NCI-H187 treated with DMSO at 0.1 percent for 48 hours (cell line): ENCODE data around the gene PSMB7.

Experiments
- DNase-seq: peaks from one replicate; lab custom pipeline; 2025; lab: John Stamatoyannopoulos, UW

PSMB7 gene

GRCh38 chr9:124345063-124345462 lies 70.2 kb downstream of the PSMB7 start:
- DNase-seq, result no peak

DNA sequence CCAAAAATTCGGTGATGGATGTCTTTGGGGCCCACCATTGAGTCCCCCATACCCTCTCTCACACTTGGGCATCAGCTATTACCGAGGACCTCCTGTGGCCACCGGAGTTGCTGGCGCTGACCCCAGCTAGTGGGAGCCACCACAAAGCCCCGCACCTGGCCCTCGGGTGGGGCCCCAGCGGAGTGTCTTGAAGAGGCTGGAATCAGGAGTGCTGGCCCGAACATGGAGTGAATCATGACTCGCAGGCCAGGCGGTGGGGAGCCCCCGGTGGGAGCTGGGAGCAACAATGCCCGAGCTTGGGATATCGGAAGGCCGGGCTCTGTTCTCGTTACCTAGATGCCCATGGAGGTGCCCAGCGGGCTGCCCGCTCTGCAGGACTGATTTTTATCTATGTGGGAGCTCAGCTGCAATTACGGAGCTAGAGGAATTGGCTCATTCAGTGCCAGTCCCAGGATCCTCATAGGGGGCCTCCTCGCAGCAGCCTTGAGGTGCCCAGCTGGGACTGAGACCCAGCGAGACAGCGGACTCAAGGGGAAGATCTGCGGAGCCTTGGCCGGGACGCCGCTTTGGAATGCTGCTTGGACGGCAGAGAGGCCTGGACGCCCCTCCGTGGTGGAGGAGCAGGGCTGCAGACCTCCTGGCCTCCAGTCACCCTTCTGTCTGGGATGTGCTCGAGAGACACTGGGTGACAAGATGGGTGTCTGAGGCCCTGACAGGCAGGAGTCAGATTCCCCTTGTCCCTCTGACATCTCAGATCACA lies 70.8 kb downstream of the PSMB7 start:
- DNase-seq, result no peak

DNA sequence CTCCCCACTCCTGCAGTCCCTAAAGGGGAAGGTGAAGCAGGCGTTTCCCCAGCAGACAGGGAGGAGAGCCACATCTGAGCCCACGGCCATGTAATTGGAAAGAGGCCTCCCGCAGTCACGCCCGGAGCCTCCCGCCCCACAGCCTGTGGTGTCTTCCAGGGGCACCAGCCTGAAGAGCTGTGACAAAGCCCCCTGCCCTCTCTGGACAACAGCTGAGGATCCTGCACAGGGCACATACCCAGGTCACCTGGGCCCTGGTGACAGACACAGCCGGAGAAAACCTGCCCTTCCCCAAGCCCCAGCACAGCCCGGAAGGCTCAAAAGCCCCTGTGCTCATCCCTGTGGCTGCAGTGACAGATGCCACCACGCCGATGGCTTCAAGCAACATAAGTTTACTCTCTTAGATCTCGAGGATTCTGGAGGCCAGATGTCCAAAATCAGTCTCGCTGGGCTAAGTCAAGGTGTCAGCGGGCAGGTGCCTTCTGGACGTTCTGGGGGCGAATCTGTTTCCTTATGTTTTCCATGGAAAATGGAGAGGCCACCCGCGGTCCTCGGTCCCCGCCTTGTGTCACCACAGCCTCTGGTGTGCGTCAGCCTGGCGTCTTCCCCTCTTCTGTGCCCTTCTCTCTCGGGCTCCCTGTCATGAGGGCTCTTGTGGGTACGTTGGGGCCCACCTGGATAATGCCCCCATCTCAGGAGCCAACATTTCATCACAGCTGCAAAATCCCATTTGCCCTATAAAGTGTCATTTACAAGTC lies 71.5 kb downstream of the PSMB7 start:
- DNase-seq, result no peak

- DNase-seq, result no peak
These were observed 72.3 kb downstream of the PSMB7 start for GRCh38 chr9:124342776-124343485.

DNA sequence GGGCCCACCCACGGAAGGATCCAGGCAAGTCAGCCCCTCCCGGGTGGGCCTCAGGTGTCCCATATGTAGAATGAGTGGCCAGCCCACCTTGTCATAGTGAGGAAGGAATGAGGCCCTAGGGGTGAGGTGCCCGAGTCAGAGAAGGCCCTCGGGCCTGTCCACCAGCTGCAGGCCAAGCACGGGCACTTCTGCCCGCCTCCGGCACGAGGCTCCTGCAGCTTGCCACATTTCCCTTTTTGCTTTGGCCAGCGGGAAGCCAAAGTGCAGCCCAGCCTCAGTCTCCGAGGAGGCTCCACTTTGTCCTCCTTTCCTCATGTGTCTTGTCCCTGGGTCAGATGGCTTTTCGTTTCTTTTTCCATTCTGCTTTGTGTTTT lies 72.9 kb downstream of the PSMB7 start:
- no peak for DNase-seq

- DNase-seq, result no peak
These were observed 73.6 kb downstream of the PSMB7 start for GRCh38 chr9:124341455-124342170.

DNA sequence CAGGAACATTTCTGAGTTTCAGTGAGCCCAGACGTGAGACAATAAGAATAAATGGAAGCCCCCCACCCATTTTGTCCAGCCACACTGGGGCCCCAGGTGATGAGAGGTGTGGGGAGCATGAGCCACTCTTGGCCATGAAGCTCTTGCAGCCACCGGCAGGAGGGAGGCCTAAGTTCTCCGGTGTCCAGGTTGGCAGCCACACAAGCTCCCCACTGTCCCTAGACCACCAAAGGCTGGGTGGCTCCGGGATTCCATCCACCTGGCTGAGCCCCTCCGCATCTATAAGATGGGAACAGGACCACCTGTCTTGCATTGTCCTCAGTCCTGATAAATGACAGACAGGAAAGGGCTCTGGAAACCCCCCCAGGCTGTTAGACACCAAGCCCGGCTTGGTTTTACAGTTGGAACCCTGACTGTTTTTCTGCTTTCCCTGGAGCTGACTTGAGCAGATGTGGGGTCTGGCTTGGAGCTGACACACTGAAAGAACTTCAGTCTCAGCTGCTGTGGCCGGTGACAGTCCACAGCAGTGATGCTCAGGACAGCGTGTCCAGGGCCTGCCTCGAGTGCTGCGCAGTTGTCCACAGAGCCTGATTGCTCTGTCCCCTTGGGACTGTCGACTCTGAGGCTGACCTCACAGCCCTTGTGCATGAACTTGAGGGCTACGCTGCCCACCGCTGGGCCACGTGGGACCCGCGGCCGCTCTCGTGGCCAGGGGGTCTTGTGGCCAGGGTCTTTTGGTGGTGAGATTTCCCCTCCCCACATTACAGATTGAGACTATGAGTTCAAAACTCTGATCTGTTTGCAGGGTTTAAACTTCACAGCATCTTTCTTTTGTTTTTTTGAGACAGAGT lies 74.8 kb downstream of the PSMB7 start:
- no peak for DNase-seq

- no peak for DNase-seq
These were observed 75.6 kb downstream of the PSMB7 start for GRCh38 chr9:124339603-124340146.

DNA sequence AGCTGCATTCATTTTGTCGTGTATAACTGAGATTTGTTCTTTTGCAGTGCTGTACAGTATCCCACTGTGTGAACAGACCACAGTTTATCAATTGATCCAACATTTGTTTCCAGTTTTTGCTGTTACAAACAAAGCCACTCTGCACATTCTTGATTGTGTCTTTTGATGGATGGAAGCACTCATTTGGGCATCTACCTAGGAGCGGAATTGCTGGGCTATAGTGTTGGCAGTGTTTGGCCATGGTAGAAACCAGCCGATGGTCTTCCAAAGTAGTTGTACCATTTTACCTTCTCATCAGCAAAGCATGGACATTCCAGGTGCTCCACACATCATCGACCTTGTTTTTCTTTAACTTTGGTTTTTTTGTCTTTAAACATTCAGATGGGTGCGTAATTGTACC lies 77.7 kb downstream of the PSMB7 start:
- DNase-seq, result no peak

- no peak for DNase-seq
These were observed 79.9 kb downstream of the PSMB7 start for GRCh38 chr9:124335320-124335707.

DNA sequence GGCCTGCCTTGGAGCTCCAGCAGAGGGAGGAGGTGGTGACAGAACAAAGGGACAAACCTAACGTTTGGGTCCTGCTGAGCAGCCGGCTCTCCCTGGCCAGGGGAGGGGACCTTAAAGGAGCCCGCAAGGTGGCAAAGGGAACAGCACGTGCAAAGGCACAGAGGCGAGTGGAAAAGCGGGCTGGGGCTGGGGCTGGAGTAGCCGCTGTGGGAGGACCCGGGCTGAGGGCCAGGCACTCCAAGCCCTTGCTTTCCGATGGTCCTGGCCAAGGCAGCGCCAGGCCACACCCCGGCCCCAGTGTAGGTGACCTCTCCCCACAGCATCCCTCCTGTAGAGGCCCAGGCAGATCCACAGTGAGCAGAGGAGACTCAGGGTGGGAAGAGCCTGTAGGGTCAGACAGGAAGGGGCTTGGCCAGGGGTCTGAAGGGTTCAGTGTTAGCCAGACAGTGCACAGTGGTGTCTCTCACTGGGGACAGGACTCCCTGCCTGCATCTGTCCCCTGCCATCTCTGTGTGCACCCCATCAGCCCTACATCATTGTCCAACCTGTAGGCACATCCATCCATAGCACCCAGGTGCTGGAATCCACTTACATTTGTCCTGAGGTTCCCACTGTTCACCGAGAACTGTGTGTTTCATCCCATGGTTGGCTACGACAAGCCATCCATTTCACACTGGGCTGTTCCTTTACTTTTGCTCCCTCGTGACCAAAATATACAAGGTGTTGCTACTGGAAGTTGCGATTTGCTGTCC lies 80.5 kb downstream of the PSMB7 start:
- no peak for DNase-seq

DNA sequence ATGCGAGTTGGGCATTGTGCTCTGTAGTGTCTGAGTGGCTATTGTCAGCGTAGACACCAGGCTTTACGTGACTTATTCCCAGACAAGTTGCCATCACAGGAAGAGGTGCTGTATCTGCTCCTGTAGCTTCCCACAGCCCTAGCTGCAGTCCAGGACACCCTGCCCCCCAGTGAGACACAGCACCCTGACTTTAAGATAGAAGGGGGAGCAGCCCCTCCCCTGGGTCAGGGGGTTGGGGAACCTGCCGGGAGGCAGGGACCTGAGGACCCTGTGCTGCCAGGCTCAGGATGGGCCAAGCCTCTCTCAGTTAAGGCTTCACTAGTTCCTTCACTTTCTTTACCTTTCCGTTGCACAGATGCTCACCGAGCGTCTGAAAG lies 82.1 kb downstream of the PSMB7 start:
- DNase-seq, result no peak

GRCh38 chr9:124332361-124333202 lies 82.7 kb downstream of the PSMB7 start:
- no peak for DNase-seq

DNA sequence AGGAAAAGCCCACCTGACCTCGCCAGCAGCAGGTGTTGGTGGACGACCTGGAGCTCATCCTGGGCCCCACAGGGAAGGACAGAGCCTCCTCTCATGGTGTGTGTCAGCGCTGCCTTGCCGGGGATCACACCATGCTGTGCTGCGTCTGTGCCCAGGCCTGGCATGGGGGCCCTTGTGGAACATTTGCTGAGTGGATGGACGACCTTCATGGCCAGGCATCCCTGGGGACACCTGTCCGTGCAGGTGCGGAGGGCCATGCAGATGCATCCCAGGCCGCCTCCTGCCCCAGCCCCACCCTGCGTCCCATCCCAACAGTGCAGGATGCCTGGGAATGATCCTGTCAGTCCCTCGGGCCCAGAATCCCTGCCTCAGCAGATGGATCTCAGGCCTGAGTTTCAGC lies 83.7 kb downstream of the PSMB7 start:
- DNase-seq, result no peak

GRCh38 chr9:124330011-124330697 lies 85.1 kb downstream of the PSMB7 start:
- DNase-seq, result no peak

DNA sequence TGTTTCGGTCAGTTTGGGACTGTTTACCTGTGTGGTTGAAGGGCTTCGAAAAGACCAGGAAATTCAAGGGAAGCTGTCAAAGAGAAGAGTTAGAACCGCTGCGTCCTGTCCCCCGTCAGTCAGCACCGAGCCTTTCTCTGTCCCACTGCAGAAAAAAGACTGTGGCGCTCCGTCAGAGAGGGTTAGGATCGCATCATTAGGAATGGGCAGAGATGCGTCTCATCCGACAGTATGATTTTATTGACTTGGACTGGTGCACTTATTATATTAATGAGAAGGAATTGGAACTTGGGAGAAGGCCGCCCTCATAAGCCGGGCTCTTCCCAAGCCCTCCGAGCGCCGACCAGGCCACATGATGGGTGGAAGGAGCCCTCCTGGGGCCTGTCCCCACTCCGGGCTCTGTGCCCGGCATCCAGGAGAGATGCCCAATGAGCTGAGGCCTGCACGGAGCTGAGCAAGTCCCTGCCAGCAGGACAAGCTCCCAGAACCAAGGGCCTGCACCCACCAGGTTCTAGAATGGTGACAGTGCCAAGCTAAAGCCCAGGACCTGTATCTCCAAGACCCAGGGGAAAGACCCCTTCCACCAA lies 85.9 kb downstream of the PSMB7 start:
- no peak for DNase-seq

GRCh38 chr9:124328285-124328684 lies 87.0 kb downstream of the PSMB7 start:
- DNase-seq, result no peak

- DNase-seq, result no peak
These were observed 87.8 kb downstream of the PSMB7 start for GRCh38 chr9:124327491-124327890.

DNA sequence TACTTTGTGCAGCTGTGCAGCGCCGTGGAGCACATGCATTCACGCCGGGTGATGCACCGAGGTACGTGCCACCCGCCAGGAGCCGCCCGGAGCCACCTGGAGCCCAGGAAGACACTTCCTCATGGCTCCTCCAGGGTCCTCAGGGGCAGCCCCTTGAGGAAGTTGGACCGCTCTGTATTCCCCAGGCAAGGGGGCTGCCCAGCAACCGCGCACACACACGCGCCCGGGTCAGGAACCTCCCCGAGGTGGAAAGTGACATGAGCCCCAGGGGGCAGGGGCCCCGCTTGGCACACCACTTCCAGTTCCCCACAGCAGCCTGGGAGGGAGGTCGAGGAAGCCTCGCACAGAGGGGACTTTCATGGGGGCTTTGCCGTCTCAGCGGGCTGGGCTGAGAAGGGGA lies 88.9 kb downstream of the PSMB7 start:
- no peak for DNase-seq
